ENCODE measurements around the gene PJA1. TPM values are rescaled to one million over a fixed set of nuclear protein-coding genes. Genes with fewer than 3 reads are reported as not detected.

The PJA1 gene
- total RNA-seq, 1 donor from 2014 or later, result 11.7 TPM

DNA sequence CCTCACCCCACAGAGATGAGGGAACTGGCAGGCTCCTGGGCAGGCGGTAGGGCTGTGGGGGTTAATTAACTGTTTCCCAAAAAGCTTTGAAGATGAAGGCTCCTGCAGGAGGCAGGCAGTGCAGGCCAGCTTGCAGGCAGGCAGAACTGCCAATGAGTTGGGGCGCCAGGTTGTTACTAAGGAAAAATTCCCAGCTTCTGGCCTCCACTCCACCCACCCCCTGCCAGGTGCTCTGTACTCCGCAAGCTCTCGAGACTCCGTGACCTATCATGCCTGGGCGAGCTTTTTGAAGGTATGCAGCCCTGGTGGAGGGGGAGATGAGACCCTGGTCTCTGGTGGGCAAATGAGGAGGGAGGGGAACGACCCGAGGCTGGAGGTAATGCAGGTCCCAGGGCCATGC, 41.8 kb downstream of the PJA1 start:
- DNase-seq (no peak), ATAC-seq (no peak)
- intact Hi-C loops (cut with micrococcal nuclease), result no loop called here

DNA sequence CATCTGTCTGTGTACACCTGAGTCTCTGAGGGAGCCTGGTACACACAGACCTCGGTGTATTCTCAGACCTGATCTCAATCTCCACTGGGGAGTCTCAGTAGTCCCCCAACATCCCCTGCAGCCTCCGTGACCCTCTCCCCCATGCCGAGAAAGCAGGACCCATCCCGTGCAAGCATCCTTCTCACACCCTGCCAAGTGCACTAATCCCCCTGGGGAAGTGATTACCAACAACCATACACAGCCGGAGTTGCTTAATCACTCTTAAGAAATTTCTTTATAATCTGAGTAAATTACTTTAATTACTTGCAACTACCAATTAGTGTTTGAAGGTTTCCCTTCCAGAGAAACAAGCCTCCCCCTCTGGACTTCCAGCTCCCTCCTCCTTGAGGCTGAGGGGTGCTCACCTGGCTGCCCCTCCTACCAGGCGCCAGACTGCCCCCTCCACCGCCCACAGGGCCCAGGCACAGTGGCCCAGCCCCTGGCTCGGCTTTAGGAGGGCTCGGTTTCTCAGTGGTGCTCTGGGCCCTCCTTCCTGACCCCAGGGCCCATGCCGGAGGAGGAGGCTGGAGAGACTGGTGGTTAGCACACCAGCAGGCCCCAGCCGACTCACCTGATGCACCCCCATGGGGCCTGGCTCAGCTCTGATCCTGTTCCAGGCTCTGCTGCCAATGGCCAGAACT, 43.8 kb downstream of the PJA1 start:
- ATAC-seq (no peak), DNase-seq (no peak)
- intact Hi-C loops (cut with micrococcal nuclease), result no loop called here

DNA sequence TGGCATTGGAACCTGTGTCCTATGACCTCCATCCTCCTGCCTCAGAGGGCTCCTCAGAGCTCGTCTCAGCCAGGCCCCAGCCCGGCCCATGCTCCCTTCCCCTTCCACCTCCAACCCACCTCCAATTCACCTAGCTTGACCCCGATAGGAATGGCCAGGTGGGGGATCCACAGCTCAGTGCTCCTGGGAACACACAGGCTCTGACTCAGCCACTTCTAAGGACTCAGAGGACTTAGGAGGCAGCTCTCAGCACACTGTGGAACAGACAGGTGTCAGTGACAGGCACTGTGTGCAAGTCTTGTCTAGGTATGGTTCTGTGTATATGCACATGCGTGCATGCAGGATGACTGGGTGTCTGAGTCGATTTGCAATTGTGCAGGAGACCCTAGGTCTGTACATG, 44.8 kb downstream of the PJA1 start:
- ATAC-seq, result no peak
- DNase-seq, result no peak
- intact Hi-C loops (cut with micrococcal nuclease), result no loop called here

DNA sequence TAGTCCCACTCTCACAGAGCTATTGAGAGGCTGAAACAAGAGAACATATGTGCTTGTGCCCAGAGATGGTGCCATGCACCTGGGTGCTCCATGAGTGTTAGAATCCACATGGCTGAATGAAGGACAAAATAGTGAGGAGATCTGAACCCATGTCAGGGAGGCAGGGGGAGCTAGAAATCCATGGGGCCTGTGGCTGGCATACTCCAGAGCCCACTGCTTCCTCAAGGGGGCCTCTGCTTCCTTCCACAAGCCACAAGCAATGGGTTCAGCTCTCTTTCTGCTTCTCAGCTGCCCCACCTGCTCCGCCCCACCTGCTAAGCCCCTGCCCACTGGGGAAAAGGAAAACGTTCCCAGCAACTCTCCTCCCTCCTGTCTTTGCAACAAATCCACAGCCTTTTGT, 46.1 kb downstream of the PJA1 start:
- intact Hi-C loops (cut with micrococcal nuclease), result no loop called here
- ATAC-seq (no peak), DNase-seq (no peak)

DNA sequence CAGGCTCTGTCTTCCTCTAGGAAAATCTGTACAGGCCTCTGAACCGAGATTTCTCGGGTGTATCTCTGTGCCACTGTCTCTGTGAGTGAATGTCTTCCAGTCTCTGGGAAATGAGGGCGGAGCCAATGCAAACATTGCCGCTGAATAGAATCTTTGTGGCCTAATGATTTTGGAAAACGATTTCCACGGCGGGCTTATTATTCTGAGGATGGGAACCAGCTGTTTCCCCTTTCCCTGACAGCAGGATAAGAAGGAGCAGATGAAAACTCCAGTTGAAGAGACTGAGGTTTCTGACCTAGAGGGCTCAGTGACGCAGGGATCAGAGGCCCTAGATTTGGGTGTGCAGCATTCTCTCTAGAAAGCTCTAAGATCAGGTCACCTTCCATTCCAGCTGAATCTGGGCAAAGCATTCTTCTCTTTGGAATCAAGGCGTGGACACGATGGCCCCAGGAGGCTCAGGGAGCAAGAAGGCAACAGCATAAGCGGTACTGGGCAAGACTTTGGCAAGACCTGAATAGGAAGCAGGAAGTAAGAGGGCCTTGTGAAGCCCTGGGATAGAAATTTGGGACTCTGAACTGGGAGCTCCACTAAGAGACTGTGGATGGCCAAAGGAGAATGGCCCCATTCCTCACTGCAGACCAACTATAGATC, 47.3 kb downstream of the PJA1 start:
- DNase-seq (no peak), ATAC-seq (no peak)
- intact Hi-C loops (cut with micrococcal nuclease), result no loop called here

DNA sequence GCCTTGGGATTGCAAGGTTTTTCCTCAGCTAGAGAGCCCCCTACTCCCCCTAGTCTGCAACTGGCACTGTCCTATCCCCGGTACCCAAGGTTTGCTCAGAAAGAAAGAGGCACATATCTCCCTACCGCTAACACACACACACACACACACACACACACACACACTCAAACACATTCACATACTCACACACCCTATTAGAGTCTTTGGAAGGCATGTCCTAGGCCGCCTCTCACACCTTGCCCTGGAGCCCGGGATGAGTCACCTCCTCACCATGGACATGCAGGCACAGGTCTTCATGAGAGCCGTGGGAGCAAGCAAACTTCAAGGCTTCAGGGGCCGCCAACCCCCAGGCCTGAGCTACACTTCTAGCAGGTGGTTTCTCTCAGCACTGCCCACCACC, 49.2 kb downstream of the PJA1 start:
- intact Hi-C loops (cut with micrococcal nuclease), result no loop called here

DNA sequence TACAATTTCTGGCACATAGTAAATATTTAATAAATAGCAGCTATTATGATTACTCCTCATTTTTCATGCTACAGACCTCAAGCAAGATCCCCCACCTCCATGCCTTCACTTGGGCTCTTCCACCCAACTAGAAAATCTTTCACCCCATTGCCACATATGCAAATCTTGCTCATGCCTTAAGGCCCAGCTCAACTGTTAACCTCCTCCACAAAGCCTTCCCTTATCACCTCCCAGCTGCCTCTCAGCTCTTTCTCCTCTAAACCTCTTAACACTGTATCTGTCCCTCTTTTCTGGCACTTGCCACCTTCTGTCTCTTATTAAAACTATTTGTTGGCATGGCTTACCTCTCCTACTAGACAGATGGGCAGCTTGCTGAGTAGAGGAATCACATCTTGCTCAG, 51.5 kb downstream of the PJA1 start:
- DNase-seq, result no peak

More for the DNA sequence above, 49.2 kb downstream of the PJA1 start:
- ATAC-seq, result no peak
- no peak for DNase-seq

More for the DNA sequence above, 51.5 kb downstream of the PJA1 start:
- intact Hi-C loops (cut with micrococcal nuclease), result no loop called here
- ATAC-seq, result no peak

All from left ventricle myocardium superior (tissue), 1 donor.